DOHH2 (cell line): ENCODE measurements around the gene RAD9A.

Experiments used
- EZH2phosphoT487 ChIP-seq: fragments of 200-600 bp; sonication (generic); IDR thresholded peaks from 2 replicates; pipeline ENCODE4 v1.6.1; 2017; ENCODE audit warnings: borderline replicate concordance, mild to moderate bottlenecking, antibody characterized with exemption, low read length, moderate library complexity, mixed read lengths
- TF ChIP-seq, protein P1 (sequence below): fragments of 200-600 bp; sonication (generic); IDR thresholded peaks from one replicate; pipeline ENCODE4 v1.5.1; 2014; ENCODE audit warnings: antibody characterized with exemption, mild to moderate bottlenecking, low read depth, low read length; ENCODE audit not compliant: poor library complexity, severe bottlenecking

DNA sequence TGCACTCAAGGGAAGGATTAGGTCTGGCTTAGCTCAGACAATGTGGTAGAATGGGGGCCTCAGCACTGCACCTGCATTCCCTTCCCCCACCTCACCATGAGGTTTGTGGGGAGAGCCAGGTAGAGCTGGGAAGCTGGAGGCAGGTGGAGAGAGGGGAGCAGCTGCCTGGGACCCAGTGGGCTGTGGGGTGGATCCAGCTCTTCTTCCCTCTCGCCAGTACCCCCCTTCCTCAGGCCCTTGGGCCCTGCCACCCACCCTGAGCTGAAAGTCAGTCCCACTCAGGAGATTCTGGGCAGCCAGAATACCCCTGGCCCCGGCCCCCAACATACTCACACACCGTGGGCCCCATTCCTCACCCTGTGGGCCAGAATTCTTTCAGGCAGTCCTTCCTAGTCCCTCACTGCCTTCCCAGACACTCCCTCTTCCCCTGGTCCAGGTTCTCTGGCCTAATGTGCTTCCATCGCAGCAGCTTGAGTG, 35.4 kb upstream of the RAD9A start:
- TF ChIP-seq, protein P1, sequence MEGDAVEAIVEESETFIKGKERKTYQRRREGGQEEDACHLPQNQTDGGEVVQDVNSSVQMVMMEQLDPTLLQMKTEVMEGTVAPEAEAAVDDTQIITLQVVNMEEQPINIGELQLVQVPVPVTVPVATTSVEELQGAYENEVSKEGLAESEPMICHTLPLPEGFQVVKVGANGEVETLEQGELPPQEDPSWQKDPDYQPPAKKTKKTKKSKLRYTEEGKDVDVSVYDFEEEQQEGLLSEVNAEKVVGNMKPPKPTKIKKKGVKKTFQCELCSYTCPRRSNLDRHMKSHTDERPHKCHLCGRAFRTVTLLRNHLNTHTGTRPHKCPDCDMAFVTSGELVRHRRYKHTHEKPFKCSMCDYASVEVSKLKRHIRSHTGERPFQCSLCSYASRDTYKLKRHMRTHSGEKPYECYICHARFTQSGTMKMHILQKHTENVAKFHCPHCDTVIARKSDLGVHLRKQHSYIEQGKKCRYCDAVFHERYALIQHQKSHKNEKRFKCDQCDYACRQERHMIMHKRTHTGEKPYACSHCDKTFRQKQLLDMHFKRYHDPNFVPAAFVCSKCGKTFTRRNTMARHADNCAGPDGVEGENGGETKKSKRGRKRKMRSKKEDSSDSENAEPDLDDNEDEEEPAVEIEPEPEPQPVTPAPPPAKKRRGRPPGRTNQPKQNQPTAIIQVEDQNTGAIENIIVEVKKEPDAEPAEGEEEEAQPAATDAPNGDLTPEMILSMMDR = no peak
- TF ChIP-seq EZH2phosphoT487 = no peak
